NT2/D1 (cell line): ENCODE results near the gene NMBR.

ENCODE experiments used
- SUZ12 ChIP-seq: IDR thresholded peaks from 2 replicates; pipeline ENCODE4 v1.6.1; 2011; ENCODE audit not compliant: insufficient read length, insufficient read depth; ENCODE audit errors: extremely low read depth
- YY1 ChIP-seq: IDR thresholded peaks from 2 replicates; pipeline ENCODE4 v1.6.1; 2011; ENCODE audit not compliant: insufficient read length, insufficient read depth
- ZNF274 ChIP-seq: IDR thresholded peaks from 2 replicates; pipeline ENCODE4 v1.6.1; 2011; ENCODE audit warnings: mild to moderate bottlenecking, low read depth, low read length

GRCh38 chr6:142030115-142030619, 116.8 kb downstream of the NMBR start:
- TF ChIP-seq YY1 (no peak), SUZ12 (no peak), ZNF274 (no peak)
